Measurements from ENCODE around the gene ZBTB5. TPM values are rescaled to one million over a fixed set of nuclear protein-coding genes. Genes with fewer than 3 reads are reported as not detected.

ZBTB5 gene
- total and polyA plus RNA-seq, 9 donors, result 12.6 to 18.2 (median 15.0) TPM

DNA sequence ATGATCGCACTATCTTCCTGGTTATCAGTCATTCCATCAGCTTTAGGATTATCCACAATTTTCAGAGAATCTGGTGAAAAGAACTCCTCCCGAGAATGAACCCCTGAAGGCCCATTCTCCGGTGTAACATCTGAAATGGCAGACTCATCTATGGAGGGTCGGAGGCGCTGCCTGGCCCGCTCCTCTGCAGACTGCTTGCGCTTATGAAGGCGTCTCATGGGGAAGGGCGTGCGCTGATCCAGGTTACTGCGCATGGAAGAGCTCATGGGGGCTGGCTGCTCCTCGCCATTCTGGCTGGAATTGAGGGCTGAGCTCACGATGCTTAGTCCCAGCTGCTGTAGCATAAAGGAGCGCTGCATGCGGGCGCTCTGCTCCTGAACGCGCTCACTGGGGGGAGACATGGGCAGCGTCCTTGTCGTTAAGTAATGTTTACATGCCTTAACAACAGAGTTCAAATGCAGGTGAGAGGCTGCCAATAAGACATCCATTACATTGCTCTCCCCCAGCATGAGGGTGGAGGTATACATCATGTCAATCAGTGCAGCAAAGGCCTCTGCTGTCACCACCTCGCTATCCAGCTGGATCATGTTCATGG lies 23.4 kb downstream of the ZBTB5 start:
- H3K9me3 ChIP-seq (replicated peaks; ENCODE audit: control insufficient read depth, low read depth, low read length), result no peaks in the 10 kb centered on the region
- H3K36me3 ChIP-seq (ENCODE audit: control insufficient read depth, insufficient read depth, low read length), result peaks cover 53% of the 10 kb centered on the region
- 91% methylated on average over 20 of the region's 21 CpGs for WGBS (ENCODE audit: insufficient coverage)
- no peak for DNase-seq
- H3K27me3 ChIP-seq (ENCODE audit: control insufficient read depth, insufficient read depth, low read length), result no peaks in the 10 kb centered on the region
- no peaks in the 10 kb centered on the region for H3K4me1 ChIP-seq (ENCODE audit: control insufficient read depth, insufficient read depth, low read length)
- H3K4me3 ChIP-seq (ENCODE audit: low read length), result no peak overlapping the region
- H3K27ac ChIP-seq (ENCODE audit: low read length), result no peak overlapping the region

DNA sequence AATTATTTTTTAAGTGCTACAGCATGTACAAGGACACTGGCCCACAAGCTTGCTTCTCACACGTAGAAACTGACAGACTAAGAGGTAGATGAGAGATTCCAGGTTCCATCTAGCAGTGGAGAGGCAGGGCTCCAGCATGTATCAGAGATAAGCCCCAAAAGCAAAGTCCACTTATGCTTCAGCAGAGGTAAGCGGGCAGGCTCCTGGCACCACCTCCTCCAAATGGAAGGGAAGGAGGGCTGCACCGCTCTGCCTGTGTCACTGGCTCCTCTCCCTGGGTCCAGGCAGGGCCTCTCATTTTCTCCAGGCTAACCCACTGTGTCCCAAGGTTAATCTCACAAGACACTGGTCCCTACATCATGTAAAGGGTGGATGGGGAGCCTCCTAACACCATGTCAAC lies 26.9 kb downstream of the ZBTB5 start:
- H3K27me3 ChIP-seq (ENCODE audit: control insufficient read depth, insufficient read depth, low read length), result no peaks in the 10 kb centered on the region
- H3K9me3 ChIP-seq (replicated peaks; ENCODE audit: control insufficient read depth, low read depth, low read length), result no peaks in the 10 kb centered on the region
- peaks cover 78% of the 10 kb centered on the region for H3K36me3 ChIP-seq (ENCODE audit: control insufficient read depth, insufficient read depth, low read length)
- WGBS (ENCODE audit: insufficient coverage), result 95% methylated on average over 2 of the region's 3 CpGs
- H3K27ac ChIP-seq (ENCODE audit: low read length), result no peak overlapping the region
- no peak overlapping the region for H3K4me3 ChIP-seq (ENCODE audit: low read length)
- H3K4me1 ChIP-seq (ENCODE audit: control insufficient read depth, insufficient read depth, low read length), result peaks cover 11% of the 10 kb centered on the region
- DNase-seq, result no peak

DNA sequence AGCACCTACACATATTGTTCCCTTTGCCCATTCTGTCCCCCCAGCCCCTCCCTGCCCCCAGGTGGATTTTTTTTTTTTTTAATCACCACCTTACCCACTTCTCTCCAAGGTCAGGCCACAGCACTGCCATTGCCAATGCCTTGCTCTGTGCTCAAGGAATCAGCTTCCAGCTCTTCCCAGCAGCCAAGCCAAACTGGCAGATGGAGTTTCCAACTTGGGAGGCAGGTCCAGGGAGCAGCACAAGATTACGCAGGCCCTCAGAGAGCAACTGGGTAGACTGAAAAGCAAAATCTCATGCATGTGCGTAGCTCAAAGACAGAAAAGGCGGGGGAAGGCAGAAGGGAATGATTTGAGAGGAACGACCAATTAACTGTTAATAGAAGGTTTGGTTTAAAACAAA lies 27.6 kb downstream of the ZBTB5 start:
- Histone ChIP-seq H3K9me3 (replicated peaks; ENCODE audit: control insufficient read depth, low read depth, low read length) (no peaks in the 10 kb centered on the region), H3K4me1 (ENCODE audit: control insufficient read depth, insufficient read depth, low read length) (peaks cover 15% of the 10 kb centered on the region), H3K27ac (ENCODE audit: low read length) (no peak overlapping the region), H3K36me3 (ENCODE audit: control insufficient read depth, insufficient read depth, low read length) (peaks cover 81% of the 10 kb centered on the region), H3K4me3 (ENCODE audit: low read length) (no peak overlapping the region), H3K27me3 (ENCODE audit: control insufficient read depth, insufficient read depth, low read length) (no peaks in the 10 kb centered on the region)
- DNase-seq, result no peak
- WGBS (ENCODE audit: insufficient coverage), result 89% methylated on average over 1 of the region's 4 CpGs

DNA sequence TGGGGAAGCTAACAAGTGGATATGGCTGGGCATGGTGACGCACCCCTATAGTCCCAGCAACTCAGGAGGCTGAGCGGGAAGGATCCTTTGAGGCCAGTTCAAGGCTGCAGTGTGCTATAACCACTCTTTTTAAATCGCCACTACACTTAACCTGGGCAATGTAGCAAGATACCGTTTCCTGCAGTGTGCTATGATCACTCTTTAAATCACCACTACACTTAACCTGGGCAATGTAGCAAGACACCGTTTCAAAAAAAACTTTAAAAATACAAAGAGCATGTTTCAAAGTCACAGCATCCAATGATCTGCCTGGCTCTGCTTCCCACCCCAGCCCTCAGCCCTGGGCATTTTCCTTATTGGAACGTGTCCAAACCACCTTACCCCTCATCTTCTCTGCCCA lies 28.2 kb downstream of the ZBTB5 start:
- WGBS (ENCODE audit: insufficient coverage), result 97% methylated on average over 3 of the region's 6 CpGs
- no peak overlapping the region for H3K4me3 ChIP-seq (ENCODE audit: low read length)
- H3K9me3 ChIP-seq (replicated peaks; ENCODE audit: control insufficient read depth, low read depth, low read length), result no peaks in the 10 kb centered on the region
- peaks cover 15% of the 10 kb centered on the region for H3K4me1 ChIP-seq (ENCODE audit: control insufficient read depth, insufficient read depth, low read length)
- no peak overlapping the region for H3K27ac ChIP-seq (ENCODE audit: low read length)
- H3K36me3 ChIP-seq (ENCODE audit: control insufficient read depth, insufficient read depth, low read length), result peaks cover 81% of the 10 kb centered on the region
- DNase-seq, result no peak
- H3K27me3 ChIP-seq (ENCODE audit: control insufficient read depth, insufficient read depth, low read length), result no peaks in the 10 kb centered on the region

DNA sequence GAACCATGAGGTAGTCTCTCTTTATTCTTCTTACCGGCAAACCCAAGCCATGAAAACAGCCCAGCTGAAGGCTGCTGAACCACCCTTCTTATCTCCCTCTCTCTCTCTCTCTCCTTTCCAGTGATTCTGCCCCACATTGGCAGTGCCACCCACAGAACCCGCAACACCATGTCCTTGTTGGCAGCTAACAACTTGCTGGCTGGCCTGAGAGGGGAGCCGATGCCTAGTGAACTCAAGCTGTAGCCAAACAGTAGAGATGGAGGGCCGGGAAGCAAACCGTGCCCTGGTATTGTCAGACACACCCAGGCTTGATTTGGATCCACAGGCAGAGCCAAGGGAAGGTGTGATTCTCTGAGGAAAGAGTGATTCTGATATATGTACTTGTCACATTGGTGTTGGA lies 28.7 kb downstream of the ZBTB5 start:
- H3K27me3 ChIP-seq (ENCODE audit: control insufficient read depth, insufficient read depth, low read length), result no peaks in the 10 kb centered on the region
- H3K27ac ChIP-seq (ENCODE audit: low read length), result no peak overlapping the region
- H3K9me3 ChIP-seq (replicated peaks; ENCODE audit: control insufficient read depth, low read depth, low read length), result no peaks in the 10 kb centered on the region
- H3K4me3 ChIP-seq (ENCODE audit: low read length), result no peak overlapping the region
- WGBS (ENCODE audit: insufficient coverage), result 100% methylated on average over 3 of the region's 5 CpGs
- peaks cover 15% of the 10 kb centered on the region for H3K4me1 ChIP-seq (ENCODE audit: control insufficient read depth, insufficient read depth, low read length)
- H3K36me3 ChIP-seq (ENCODE audit: control insufficient read depth, insufficient read depth, low read length), result peaks cover 81% of the 10 kb centered on the region
- DNase-seq, result no peak

DNA sequence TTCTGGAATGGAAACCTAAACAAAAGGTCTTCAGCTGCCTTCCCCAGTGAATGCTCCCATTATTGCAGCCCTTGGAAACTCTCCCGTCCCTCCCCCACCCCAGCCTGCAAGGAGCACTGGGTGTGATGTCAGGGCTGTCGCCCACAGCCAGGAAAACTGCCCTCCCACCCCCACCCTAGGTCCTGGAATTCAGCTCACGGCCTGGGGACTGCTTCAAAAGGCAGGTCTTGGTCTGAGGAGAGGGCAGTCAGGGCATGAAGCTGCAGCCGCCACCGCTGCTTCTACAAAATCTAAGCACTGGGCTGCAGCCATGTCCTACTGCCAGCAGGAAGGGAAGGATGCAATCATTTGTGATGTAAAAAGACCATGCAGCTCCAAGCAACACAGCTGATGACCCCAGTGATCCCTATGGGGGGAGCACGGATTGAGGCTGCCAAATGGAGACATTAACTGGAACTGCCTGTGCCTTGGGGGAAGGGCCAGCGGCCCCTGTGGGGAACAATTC lies 31.3 kb downstream of the ZBTB5 start:
- H3K4me3 ChIP-seq (ENCODE audit: low read length), result no peak overlapping the region
- no peaks in the 10 kb centered on the region for H3K9me3 ChIP-seq (replicated peaks; ENCODE audit: control insufficient read depth, low read depth, low read length)
- no peak overlapping the region for H3K27ac ChIP-seq (ENCODE audit: low read length)
- WGBS (ENCODE audit: insufficient coverage), result 24% methylated on average over 6 of the region's 7 CpGs
- DNase-seq, result peak; percentile 72
- H3K27me3 ChIP-seq (ENCODE audit: control insufficient read depth, insufficient read depth, low read length), result no peaks in the 10 kb centered on the region
- peaks cover 15% of the 10 kb centered on the region for H3K4me1 ChIP-seq (ENCODE audit: control insufficient read depth, insufficient read depth, low read length)
- H3K36me3 ChIP-seq (ENCODE audit: control insufficient read depth, insufficient read depth, low read length), result peaks cover 88% of the 10 kb centered on the region

DNA sequence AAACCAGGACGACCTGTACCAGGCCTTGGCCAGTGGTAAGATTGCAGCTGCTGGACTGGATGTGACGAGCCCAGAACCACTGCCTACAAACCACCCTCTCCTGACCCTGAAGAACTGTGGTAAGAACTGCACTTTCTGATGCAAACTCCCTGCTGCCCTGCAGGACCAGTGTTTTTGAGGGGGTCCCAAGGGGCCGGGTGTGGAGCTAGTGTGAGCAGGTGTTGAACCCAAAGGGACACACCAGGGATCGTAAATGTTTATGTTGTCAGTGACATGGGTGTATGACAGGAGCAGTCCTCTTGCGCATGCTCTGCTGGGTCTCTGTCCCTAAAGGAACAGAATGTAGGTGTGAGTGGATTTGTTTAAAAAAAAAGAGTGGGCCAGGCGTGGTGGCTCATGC lies 33.2 kb downstream of the ZBTB5 start:
- Histone ChIP-seq H3K9me3 (replicated peaks; ENCODE audit: control insufficient read depth, low read depth, low read length) (no peaks in the 10 kb centered on the region), H3K36me3 (ENCODE audit: control insufficient read depth, insufficient read depth, low read length) (peaks cover 90% of the 10 kb centered on the region), H3K4me3 (ENCODE audit: low read length) (no peak overlapping the region), H3K27ac (ENCODE audit: low read length) (no peak overlapping the region), H3K27me3 (ENCODE audit: control insufficient read depth, insufficient read depth, low read length) (no peaks in the 10 kb centered on the region), H3K4me1 (ENCODE audit: control insufficient read depth, insufficient read depth, low read length) (peaks cover 15% of the 10 kb centered on the region)
- 81% methylated on average over 5 of the region's 6 CpGs for WGBS (ENCODE audit: insufficient coverage)
- no peak for DNase-seq

DNA sequence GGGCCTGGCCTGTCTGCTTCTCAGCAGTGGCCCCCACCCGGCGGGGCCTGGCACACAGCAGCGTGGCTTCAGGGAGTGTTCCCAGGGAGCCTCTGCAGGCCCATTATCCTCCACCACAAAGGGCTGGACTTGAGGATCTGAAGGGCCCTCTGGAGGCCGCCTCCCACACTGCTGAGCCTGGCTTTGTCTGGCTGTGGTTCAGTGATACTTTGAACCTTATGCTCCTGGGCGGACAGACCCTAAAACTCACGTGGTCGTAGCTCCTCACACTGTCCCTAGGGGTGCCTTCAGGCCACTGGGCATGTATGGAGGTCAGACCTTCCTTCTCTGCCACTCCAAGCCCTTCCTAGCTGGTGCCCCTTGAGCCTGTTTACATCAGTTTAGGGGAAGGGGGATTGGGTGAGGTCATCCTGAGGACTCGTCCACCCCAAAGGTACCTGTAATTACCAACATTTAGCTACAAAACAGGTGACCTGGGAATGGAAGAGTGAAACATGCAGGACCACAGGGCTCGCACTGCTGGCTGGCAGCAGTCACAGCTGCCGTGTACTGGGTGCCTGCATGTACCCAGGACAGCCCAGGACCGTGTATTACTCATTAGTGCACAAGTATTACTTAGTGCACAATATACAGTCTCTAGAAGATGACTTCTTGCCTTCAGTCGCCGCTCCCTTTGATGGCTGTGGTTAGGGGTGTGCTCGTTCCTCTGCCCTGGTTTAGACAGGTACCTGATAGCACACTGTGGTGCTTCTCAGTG lies 34.2 kb downstream of the ZBTB5 start:
- Histone ChIP-seq H3K4me3 (ENCODE audit: low read length) (no peak overlapping the region), H3K27me3 (ENCODE audit: control insufficient read depth, insufficient read depth, low read length) (no peaks in the 10 kb centered on the region), H3K27ac (ENCODE audit: low read length) (no peak overlapping the region), H3K4me1 (ENCODE audit: control insufficient read depth, insufficient read depth, low read length) (peaks cover 15% of the 10 kb centered on the region), H3K9me3 (replicated peaks; ENCODE audit: control insufficient read depth, low read depth, low read length) (no peaks in the 10 kb centered on the region), H3K36me3 (ENCODE audit: control insufficient read depth, insufficient read depth, low read length) (peaks cover 88% of the 10 kb centered on the region)
- 62% methylated on average over 7 of the region's 14 CpGs for WGBS (ENCODE audit: insufficient coverage)
- no peak for DNase-seq

DNA sequence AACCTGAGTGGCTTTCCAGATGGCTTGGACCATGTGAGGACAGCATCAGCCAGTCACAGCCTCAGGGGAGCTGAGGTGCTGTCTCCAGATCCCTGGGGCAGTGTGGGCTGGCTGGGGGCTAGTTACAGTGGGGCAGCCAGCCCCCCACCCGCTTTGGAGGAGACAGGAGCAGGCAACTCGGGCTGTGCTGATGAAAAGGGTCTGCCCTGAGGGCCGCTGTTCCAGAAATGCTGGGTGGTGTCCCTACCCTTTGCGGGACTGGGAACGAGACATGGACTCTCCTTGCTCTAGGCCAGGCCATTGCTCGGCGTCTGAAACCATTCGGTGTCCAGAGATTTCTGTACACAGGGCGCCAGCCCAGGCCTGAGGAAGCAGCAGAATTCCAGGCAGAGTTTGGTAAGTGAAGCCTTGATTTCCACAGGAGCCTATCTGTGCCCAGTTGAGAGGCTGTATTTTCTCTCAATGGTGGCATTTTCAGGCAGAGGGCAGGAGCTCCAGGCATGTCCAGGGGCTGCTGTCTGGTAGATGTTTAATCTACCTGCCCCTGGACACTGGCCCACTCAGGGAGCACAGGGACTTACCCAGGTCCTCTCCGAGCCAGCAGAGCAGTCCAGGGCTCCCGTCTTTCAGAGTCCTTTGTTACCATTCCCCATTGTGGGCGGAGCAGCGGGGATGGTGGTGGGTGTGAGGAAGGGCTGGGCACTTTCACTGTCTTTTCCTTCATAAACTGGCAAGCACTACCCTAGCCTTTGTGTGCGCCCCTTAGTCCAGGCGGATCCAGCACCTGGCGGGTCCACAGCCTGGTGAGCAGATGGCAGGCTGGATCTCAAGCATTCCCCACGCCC lies 35.6 kb downstream of the ZBTB5 start:
- no peak for DNase-seq
- H3K9me3 ChIP-seq (replicated peaks; ENCODE audit: control insufficient read depth, low read depth, low read length), result no peaks in the 10 kb centered on the region
- no peak overlapping the region for H3K4me3 ChIP-seq (ENCODE audit: low read length)
- H3K4me1 ChIP-seq (ENCODE audit: control insufficient read depth, insufficient read depth, low read length), result peaks cover 21% of the 10 kb centered on the region
- no peaks in the 10 kb centered on the region for H3K27me3 ChIP-seq (ENCODE audit: control insufficient read depth, insufficient read depth, low read length)
- WGBS (ENCODE audit: insufficient coverage), result 88% methylated on average over 13 of the region's 17 CpGs
- H3K27ac ChIP-seq (ENCODE audit: low read length), result no peak overlapping the region
- H3K36me3 ChIP-seq (ENCODE audit: control insufficient read depth, insufficient read depth, low read length), result peaks cover 88% of the 10 kb centered on the region

DNA sequence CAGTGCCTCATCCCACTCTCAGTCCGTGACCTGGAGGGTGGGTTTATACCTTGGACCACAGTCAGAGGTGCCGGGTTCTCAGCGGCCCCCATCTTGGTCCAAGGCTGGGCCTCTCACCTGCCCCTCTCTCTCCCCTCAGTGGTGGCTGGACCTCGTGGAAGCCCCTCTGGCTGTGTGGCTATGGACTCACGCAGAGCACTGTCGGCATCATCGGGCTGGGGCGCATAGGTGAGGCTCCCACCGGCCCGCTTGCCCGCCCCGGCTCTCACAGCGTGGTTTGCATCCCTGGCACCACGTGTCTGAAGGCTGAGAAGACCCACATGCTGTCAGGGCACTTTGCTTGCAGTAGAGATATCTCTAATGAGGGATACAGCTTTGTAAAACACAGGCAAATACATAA lies 36.9 kb downstream of the ZBTB5 start:
- H3K36me3 ChIP-seq (ENCODE audit: control insufficient read depth, insufficient read depth, low read length), result peaks cover 80% of the 10 kb centered on the region
- no peak for DNase-seq
- WGBS (ENCODE audit: insufficient coverage), result 94% methylated on average over 13 of the region's 14 CpGs
- H3K27ac ChIP-seq (ENCODE audit: low read length), result no peak overlapping the region
- peaks cover 24% of the 10 kb centered on the region for H3K4me1 ChIP-seq (ENCODE audit: control insufficient read depth, insufficient read depth, low read length)
- H3K9me3 ChIP-seq (replicated peaks; ENCODE audit: control insufficient read depth, low read depth, low read length), result no peaks in the 10 kb centered on the region
- no peaks in the 10 kb centered on the region for H3K27me3 ChIP-seq (ENCODE audit: control insufficient read depth, insufficient read depth, low read length)
- H3K4me3 ChIP-seq (ENCODE audit: low read length), result no peak overlapping the region
